Measurements from ENCODE around the gene NFIA. TPM values are rescaled to one million over a fixed set of nuclear protein-coding genes. Genes with fewer than 3 reads are reported as not detected.
"Not testable (repeated sequence)": the region's sequence is repeated elsewhere in the genome, so short reads cannot be mapped to it uniquely, and the experiment has no call there.

NFIA gene
- total RNA-seq, 1 experiment from 2014 or later: not detected

DNA sequence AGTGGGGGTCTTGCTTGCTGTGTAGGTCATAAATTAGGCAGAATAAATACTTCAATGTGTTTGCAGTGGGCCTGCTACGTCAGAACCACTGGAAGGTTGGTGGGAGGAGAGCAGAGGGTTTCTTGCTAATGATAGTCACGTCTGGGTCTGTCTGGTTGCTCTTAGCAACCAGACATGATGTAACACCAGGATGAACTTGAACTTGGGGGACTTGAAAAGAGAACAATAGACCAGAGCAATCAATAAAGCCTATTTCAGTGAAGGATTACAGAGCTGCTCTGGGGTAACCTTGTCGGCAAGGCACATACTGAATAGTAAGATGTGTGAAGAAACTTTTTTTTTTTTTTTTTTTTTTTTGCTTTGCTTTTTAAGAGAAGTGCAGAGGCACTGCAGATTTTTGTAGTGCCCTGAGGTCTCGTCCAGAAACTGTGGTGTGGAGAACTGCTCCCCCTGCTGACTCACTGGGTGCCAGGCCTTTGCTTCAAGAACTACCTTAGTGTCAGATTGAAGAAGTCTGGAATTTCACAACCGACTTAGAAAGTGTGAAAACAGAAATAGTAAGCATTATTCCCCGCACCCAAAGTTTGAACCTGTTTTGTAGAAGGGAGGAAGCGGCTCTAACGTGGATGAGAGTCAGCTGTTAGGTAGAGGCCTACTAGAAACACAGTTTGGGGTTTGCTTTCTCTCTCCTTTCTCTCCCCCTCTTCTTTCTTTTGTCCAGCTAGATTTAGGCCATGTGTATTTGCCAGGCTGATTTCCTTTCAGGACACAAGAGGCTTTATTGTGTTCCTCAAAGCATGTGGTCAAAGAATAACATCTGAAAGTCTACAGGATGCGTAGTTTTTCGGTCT lies 371.0 kb downstream of the NFIA start:
- Histone ChIP-seq H3K36me3 (no peaks in the 10 kb centered on the region), H3K4me3 (no peak overlapping the region), H3K9me3 (no peaks in the 10 kb centered on the region), H3K27me3 (no peaks in the 10 kb centered on the region)
- DNase-seq: peak; percentile 55

DNA sequence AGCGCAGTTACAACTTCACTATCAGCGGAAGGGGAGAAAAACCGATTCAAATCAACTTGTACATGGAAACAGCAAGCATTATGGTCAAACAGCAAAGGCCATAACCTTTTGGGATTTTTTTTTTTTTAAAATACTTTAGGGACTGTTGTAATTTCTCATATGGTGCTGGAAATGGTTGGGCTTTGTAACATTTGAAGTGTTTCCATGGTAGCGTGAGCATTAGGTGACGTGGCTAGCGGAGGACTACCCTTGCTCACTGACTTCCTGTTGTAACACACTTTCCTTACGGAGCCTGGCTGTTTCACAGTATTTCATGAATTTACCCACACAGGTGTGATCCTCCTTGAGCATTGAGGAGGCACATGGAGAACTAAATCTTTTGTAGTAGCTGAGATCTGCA lies 373.0 kb downstream of the NFIA start:
- Histone ChIP-seq H3K9me3 (no peaks in the 10 kb centered on the region), H3K36me3 (no peaks in the 10 kb centered on the region), H3K4me3 (no peak overlapping the region), H3K27me3 (no peaks in the 10 kb centered on the region)
- DNase-seq: no peak

DNA sequence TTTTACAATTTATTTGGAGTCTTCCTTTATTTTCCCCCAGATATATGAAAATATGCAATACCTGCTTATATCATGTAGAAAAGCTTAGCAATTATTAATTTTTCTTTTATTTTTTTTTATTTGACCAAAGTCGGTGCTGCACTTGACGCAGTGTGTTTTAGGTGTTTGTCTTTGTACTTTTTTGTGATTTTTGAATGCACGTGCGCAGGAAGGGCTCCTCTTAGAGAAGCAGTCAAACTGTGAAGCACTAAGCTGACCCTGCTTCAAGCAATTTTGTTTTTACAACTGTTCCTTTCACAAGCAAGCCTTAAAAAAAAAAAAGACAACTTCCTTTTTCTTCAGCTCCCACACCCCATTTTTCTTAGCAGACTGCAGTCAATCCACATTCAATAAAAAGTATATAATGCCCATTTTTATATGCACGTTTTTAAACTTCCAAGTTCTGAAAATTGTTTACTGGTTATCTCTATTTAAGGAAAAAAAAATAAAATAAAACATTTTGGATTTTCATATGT lies 375.2 kb downstream of the NFIA start:
- no peaks in the 10 kb centered on the region for H3K27me3 ChIP-seq
- H3K9me3 ChIP-seq: no peaks in the 10 kb centered on the region
- DNase-seq: no peak
- H3K36me3 ChIP-seq: no peaks in the 10 kb centered on the region
- no peak overlapping the region for H3K4me3 ChIP-seq

DNA sequence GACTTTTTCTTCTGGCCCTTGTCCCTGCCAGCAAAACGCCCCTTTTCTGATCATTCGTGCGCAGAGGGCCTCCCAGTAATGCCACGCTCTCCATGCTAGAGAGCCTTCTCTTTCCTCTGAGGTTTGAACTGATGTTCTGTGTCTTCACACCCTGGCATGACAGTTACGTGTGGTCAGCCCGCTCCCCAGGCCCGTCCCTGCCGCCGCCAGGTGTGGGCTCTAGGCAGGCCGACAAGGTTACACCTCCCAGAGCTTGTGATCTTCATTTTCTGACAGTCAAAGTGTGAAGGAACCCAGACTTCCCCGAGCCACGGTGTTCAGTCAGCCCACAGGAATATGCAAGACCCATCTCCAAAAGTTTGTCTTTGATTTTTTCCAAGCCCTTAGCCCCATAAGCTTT lies 377.0 kb downstream of the NFIA start:
- no peak for DNase-seq
- Histone ChIP-seq H3K9me3 (no peaks in the 10 kb centered on the region), H3K27me3 (no peaks in the 10 kb centered on the region), H3K4me3 (no peak overlapping the region), H3K36me3 (no peaks in the 10 kb centered on the region)

DNA sequence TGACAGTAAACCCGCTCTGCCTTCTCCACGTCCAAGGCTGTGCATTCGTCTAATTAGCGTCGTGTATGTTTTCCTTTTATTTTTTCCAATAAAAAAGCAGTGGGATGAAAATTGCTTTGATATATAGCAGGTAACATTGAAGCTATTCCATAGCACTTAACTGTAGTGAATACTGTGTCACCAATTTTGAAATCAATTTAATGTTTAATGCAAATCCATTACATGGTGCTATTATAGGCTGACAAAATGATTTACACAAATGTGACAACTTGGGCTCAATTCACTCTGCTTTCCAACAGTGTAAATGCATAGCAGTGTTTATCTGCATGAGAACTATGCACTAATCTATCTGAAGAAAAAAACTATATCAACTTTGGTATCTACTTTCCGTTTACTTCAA lies 377.8 kb downstream of the NFIA start:
- H3K36me3 ChIP-seq: no peaks in the 10 kb centered on the region
- DNase-seq: no peak
- no peaks in the 10 kb centered on the region for H3K27me3 ChIP-seq
- H3K4me3 ChIP-seq: no peak overlapping the region
- H3K9me3 ChIP-seq: no peaks in the 10 kb centered on the region

DNA sequence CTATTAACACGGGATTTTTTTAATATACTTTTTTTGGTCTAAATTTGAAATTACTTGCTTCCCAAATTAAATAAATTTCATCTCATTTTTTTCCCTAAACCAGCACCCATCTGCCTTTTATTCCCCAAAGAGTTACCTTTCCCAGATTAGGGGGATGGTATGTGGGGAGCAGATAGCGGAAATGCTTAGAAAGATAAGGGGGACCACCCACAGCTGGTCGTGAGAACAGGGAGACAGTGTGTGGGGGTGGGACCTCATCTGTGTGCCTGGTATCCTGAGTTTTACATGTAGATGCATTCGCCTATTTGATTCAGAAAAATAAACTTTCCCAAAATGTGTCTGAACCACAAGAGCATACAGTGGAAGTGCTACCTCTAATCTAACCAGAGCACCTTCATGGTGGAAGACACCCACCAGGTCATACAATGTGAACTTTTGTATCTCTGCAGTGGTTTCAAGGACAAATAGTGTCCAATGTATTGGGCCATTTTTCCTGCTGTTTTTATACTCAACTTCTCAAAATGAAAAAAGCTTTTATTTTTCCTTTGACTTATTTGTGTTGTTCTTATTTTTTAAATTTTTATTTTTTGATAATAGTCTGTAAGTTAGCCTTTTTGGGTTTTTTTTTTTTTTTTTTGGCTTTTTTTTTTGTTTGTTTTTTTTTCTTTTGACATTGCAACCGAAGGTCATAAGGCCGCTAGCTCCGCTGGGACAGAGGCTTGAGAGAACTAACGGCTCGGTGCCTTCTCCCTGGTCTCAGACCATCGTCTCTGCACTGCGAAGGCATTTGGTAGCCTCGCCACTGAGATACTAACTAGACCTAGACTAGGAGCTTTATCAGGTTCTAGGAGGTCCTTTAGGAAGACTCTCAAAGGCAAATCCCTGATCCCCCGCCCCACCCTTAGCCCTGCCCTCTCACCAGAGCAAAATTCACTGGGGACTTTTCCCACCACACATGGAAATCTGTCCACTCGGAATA lies 379.3 kb downstream of the NFIA start:
- Histone ChIP-seq H3K36me3 (no peaks in the 10 kb centered on the region), H3K9me3 (no peaks in the 10 kb centered on the region), H3K4me3 (no peak overlapping the region), H3K27me3 (no peaks in the 10 kb centered on the region)
- no peak for DNase-seq

DNA sequence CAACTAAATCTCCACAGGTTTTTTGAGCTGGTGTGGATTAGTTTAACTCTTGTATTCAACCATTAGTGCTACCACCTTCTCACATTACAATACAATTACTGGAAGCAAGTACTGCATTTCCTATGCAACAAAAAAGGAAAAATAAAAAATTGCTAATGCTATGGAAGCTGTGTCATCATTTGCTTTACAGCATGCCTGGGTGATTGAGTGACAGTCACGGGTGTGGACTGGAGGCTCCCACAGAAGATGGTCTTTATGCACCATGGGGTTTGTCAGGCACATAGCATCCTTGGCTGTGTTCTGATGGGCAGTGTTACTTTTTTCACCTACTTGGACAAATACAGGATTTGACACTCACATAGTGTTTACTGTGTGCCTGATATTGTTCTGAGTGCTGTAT lies 380.3 kb downstream of the NFIA start:
- Histone ChIP-seq H3K9me3 (no peaks in the 10 kb centered on the region), H3K4me3 (no peak overlapping the region), H3K36me3 (no peaks in the 10 kb centered on the region), H3K27me3 (no peaks in the 10 kb centered on the region)
- DNase-seq: no peak

DNA sequence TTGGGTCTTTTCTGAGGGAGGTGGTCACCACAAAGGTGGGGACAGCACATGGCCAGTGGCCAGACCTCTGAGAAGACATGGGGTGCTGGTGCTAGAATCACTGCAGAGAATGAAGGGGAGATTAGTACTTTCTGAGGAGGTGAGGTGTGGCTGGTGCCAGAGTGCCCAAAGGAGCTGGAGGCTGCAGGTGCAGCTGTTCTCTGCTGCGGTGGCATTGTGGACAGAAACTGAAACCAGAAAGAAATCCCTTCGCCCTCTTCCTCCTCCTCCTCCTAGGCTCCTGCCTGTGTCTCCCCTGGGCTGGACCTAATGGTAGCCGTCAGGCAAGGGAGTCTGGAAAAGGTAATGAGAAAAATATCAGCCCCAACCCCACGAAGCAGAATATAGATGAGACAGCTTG lies 380.9 kb downstream of the NFIA start:
- Histone ChIP-seq H3K9me3 (no peaks in the 10 kb centered on the region), H3K27me3 (no peaks in the 10 kb centered on the region)

DNA sequence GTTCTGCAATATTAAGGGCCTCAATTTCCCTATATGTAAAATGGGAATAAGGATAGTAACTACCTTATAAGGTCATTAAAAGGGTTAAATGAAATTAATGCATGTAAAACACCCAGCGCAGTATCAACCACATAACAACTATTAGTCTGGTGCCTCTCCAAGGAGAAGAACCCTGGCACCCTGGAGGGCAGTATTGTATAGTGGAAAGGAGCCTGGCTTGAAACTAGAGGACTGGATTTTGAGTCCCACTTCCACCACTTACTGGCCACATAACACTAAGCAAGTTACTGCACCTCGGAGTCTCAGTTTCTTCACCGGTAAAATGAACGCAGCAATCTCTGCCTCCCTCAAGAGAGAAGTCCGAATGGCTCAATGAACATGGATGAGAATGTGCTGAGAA lies 385.5 kb downstream of the NFIA start:
- not testable (repeated sequence) for H3K36me3 ChIP-seq, DNase-seq, H3K9me3 ChIP-seq, H3K4me3 ChIP-seq, H3K27me3 ChIP-seq

More for the DNA sequence above, 380.9 kb downstream of the NFIA start:
- DNase-seq: no peak
- no peak overlapping the region for H3K4me3 ChIP-seq
- H3K36me3 ChIP-seq: no peaks in the 10 kb centered on the region

DNA sequence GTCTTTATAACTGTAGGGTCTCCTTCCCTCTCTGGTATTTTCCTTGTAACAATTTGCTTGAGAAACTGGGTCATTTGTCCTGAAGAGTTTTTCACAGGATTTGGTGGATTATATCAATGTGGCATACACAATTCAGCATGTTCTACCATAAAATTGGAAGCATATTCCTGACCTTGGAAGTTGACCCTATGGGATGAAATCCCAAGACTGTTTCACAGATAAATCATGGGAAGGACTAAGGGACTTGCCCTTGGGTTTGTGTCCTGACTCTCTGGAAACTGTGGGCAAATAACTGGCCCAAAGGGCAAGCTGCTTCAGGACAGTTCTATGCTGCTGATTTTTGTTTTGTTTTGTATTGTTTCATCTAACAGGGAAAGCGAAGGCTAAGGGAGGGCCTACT lies 387.0 kb downstream of the NFIA start:
- no peak overlapping the region for H3K4me3 ChIP-seq
- H3K27me3 ChIP-seq: no peaks in the 10 kb centered on the region
- no peak for DNase-seq
- no peaks in the 10 kb centered on the region for H3K36me3 ChIP-seq
- H3K9me3 ChIP-seq: no peaks in the 10 kb centered on the region

DNA sequence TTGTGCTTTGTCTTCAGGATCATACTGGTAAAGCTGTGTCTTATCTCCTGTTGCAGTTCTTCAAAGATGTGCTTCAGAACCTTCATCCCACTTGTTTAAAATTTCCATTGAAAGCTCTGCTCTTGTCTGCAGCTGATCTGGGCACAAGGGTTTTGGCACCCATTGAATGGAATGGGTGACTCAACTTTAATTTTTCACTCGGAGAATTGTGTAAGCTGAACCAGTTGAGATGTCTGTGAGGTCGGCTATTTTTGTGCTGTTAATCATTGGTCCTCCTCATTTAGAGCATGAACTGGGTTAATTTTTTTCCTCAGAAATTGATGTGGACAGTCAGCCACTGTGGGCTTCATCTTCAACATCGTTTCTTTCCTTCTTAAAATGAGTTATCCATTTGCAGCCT lies 390.5 kb downstream of the NFIA start:
- no peak for DNase-seq
- no peak overlapping the region for H3K4me3 ChIP-seq
- H3K9me3 ChIP-seq: no peaks in the 10 kb centered on the region
- no peaks in the 10 kb centered on the region for H3K36me3 ChIP-seq
- H3K27me3 ChIP-seq: no peaks in the 10 kb centered on the region

DNA sequence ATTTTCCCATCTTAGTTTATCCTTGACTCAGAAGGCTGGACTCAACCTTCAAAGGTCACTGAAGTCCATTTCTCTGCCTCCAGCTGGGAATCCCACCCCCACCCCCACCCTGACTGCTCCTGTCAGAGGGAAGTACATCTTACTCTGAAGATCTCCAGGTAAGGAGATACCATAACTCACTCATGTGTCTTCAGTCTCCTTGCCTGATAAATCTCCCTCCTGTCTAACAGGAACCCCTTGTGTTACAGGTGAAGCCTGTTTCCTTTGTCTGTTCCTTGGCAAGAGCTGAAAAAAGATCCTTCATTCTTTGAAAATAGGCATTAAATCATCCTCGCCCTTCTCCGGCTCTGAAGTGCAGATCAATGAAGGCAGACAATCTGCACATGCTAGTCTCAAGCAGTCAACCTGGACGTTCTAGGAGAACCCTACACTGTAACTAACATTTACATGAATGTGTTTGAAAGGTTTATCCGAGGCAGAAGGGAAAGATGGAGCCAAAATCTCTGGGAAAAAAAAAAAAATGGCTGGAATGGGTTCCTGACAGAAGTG lies 392.0 kb downstream of the NFIA start:
- Histone ChIP-seq H3K9me3 (no peaks in the 10 kb centered on the region), H3K36me3 (no peaks in the 10 kb centered on the region), H3K4me3 (no peak overlapping the region), H3K27me3 (no peaks in the 10 kb centered on the region)
- DNase-seq: no peak

DNA sequence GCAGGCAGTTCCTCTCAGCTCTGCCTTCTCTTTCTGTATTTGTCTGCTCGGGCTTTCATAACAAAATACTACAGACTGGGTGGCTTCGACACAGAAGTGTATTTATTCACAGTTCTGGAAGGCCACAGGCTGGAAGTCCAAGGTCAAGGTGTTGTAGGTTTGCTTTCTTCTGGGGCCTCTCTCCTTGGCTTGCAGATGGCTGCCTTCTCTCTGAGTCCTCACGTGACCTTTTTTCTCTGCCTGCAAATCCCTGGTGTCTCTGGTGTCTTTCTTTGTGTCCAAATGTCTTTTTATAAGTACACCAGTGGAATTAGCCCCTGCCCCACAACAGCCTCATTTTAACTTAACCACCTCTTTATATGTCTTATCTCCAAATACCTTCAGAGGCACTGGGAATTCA lies 392.6 kb downstream of the NFIA start:
- Histone ChIP-seq H3K27me3 (no peaks in the 10 kb centered on the region), H3K4me3 (no peak overlapping the region), H3K36me3 (no peaks in the 10 kb centered on the region), H3K9me3 (no peaks in the 10 kb centered on the region)
- DNase-seq: no peak

DNA sequence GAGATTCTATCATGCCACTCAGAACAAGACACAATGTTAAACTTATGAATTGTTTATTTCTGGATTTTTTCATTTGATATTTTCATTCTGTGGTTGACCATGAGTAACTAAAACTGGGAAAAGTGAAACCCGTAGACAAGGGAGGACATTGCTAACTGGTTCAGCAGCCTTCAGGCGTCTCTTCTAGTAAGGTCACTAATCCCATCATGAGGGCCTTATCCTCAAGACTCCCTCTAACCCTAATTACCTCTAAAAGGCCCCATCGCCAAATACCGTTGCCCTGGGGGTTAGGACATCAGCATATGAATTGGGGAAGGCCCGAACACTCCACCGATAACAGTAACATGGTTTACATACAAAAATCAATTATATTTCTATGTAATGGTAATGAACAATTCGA lies 394.9 kb downstream of the NFIA start:
- Histone ChIP-seq H3K36me3 (no peaks in the 10 kb centered on the region), H3K4me3 (no peak overlapping the region), H3K9me3 (no peaks in the 10 kb centered on the region), H3K27me3 (no peaks in the 10 kb centered on the region)
- no peak for DNase-seq

DNA sequence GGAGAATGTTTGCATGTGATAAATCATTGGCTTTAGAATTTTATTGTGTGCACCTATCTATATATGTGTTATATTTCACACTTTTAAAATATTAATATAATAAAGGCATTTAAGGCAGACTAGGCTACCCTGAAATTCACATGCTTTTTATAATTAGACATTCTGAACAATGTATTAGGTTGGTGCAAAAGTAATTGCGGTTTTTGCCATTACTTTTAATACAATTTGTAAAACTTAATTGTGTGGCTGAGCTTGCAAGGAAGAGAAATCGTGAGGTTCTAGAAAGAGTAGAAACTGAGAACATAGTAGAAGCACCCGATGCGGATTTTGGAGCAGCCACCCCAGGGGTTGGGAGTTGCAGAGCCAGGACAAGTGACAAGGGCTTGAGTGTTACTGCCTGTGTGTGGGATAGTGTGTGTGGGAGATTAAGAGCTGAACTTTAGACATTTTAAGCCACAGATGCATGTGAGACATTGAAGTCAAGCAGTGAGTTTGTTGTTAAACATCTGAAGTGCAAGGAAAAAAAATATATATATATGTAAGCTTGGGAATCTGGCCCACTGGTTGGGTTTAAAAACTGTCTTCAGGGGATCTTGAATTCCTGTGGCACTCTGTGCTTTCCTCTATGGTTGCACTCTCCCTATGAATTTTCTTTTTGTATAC lies 398.0 kb downstream of the NFIA start:
- no peak overlapping the region for H3K4me3 ChIP-seq
- no peaks in the 10 kb centered on the region for H3K9me3 ChIP-seq
- DNase-seq: no peak
- no peaks in the 10 kb centered on the region for H3K36me3 ChIP-seq
- no peaks in the 10 kb centered on the region for H3K27me3 ChIP-seq

DNA sequence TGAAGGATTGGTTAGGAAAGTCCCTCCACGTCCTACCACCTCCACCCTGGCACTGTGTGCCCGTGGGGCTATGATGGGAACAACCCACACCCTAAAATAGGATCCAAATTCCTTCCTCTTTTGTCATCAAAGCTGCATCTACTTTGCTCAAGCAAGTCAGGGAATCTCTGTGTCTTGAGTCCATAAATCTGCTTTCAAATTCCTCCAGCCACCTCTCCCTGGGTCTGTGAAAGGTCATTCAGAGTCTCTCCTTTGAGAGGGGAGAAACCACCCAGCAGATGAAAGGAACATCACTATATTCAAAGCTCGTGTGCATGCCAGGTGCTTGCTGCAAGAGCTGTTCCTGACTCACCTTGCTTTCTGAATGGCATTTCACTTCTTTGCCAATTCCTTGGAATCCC lies 399.0 kb downstream of the NFIA start:
- H3K4me3 ChIP-seq: no peak overlapping the region
- no peaks in the 10 kb centered on the region for H3K36me3 ChIP-seq
- no peaks in the 10 kb centered on the region for H3K27me3 ChIP-seq
- DNase-seq: no peak
- H3K9me3 ChIP-seq: no peaks in the 10 kb centered on the region
